GM12864 (cell line): Measurements from ENCODE around the gene LTC4S.

Experiments
- DNase-seq: peaks from one replicate; pipeline ENCODE4 v3.0.0-alpha.2; 2011; ENCODE audit warnings: low read depth
- H3K4me3 ChIP-seq: 2 replicates; pipeline ENCODE4 v1.5.1; 2011; ENCODE audit warnings: mild to moderate bottlenecking, low read depth, low read length, control low read depth
- TF ChIP-seq, protein P1 (sequence below): IDR thresholded peaks from 2 replicates; pipeline ENCODE4 v1.5.1; 2011; ENCODE audit warnings: low read depth, mild to moderate bottlenecking, moderate library complexity, low read length, control low read depth, inconsistent platforms; ENCODE audit errors: missing control alignments

Gene LTC4S

DNA sequence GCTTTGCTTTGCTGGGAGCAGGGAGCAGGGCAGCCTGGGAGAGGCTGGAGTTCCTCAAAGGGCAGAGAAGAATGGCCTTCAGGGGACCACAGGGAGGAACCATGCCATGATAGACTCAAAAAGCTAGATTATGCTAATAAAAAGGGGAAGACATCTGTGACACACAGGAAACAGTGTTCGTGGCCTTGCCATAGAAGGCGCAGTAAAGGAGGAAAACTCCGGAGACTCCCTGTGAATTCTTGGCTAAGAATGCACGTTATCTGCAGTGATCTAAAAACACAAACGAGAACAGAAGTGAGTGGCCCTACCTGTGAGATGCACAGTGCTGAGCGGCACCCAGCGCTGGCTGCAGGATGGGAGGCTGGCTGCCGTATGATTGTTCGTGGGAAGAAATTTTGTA lies 15.9 kb upstream of the LTC4S start:
- TF ChIP-seq, protein P1, sequence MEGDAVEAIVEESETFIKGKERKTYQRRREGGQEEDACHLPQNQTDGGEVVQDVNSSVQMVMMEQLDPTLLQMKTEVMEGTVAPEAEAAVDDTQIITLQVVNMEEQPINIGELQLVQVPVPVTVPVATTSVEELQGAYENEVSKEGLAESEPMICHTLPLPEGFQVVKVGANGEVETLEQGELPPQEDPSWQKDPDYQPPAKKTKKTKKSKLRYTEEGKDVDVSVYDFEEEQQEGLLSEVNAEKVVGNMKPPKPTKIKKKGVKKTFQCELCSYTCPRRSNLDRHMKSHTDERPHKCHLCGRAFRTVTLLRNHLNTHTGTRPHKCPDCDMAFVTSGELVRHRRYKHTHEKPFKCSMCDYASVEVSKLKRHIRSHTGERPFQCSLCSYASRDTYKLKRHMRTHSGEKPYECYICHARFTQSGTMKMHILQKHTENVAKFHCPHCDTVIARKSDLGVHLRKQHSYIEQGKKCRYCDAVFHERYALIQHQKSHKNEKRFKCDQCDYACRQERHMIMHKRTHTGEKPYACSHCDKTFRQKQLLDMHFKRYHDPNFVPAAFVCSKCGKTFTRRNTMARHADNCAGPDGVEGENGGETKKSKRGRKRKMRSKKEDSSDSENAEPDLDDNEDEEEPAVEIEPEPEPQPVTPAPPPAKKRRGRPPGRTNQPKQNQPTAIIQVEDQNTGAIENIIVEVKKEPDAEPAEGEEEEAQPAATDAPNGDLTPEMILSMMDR = no peak
- no peak for DNase-seq
- H3K4me3 ChIP-seq = no peak overlapping the region

DNA sequence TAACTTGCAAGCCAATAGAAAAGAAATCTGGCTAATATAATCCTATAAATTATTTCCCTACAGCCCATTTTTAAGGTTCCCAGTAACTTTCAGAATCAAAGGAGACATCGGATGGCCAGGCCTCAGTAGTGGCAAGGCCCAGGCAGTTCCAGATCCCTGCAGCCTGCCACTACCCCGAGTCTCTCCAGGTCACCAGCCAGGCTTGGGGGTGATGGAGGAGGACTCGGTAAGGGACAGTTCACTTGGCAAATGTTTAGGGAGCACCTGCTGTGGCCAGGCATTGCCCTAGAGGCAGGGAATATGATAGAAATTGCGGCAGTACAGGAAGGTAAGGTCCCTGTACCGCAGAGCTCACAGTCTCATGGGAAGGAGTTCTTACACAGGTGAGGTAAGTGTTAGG lies 15.2 kb upstream of the LTC4S start:
- TF ChIP-seq, protein P1 = no peak
- DNase-seq = no peak
- H3K4me3 ChIP-seq = no peak overlapping the region

DNA sequence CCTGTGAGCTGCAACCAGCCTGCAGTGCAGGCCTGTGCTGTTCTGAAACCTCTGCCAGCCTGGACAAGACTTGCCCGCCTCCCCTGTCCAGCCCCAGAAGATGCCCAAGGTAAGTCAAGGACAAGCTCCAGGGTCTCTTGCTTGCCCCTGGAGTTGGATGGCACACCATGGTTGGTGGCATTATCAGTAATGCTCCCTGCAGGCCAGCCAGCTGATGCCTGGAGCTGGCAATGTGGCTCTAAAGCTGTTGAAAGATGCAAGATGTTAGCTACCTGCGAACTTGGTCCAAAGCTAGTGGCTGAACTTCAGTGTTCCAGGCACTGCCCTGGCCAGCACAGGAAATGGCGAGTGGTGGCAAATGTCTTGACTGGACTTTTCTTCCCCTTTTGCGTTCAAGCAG lies 14.0 kb upstream of the LTC4S start:
- TF ChIP-seq, protein P1 = no peak
- no peak overlapping the region for H3K4me3 ChIP-seq
- DNase-seq = no peak

DNA sequence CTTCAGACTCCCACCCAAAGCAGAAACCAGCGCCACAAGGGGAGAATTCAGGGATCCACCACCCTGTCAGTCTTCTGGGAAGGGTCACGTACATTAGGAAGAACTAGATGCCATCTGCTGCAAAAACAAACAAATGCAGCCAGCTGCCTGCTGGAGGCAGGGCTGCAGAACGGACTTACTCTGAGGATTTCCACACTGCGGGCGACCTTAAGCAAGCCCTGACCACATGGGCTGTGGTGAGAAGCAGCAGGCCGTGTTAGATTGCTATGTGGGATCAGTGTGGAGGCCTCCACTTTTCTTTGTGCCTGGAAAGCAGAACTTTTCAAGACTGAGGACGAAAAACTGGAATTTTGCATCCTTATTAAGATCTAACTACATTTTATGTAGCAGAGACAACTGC lies 13.4 kb upstream of the LTC4S start:
- TF ChIP-seq, protein P1 = no peak
- H3K4me3 ChIP-seq = no peak overlapping the region
- DNase-seq = no peak

DNA sequence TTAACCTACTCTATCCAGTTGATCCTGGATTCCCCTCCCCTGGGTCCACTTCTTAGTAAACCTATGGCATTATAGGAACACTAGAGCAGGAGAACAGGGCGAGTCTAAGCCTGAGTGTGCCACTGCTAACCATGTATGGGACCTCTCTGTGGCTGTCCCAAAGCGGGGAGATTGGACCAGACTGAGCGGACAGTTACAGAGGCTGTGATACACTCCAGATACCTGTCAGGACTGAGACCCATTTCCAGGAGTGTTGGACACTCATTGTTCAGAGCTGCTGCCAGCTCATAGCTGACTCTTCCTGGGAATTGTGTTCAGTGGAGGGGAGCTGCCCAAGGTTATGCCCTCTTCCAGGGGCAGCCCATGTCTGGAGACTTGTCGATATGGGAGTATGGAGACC lies 11.9 kb upstream of the LTC4S start:
- TF ChIP-seq, protein P1 = no peak

DNA sequence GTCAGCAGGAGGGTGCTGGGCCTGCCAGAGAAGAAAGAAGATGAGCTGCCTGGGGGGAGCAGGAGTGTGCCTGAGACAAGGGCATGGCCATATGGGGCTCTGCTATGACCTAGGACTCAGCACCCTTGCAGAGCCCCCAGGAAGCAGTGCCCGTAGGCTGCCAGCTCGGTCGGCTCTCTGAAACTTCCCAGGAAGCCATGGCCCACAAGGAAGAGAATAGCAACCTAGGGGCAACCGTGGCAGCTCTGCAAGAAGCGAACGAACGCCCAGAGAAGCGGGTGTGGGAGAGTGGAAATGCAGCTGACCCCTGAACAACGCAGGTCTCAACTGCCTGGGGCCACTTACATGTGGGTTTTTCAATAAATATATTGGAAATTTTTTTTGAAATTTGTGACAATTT lies 10.7 kb upstream of the LTC4S start:
- DNase-seq = no peak
- TF ChIP-seq, protein P1 = no peak
- no peak overlapping the region for H3K4me3 ChIP-seq

More for the DNA sequence above, 11.9 kb upstream of the LTC4S start:
- no peak for DNase-seq
- H3K4me3 ChIP-seq = no peak overlapping the region

DNA sequence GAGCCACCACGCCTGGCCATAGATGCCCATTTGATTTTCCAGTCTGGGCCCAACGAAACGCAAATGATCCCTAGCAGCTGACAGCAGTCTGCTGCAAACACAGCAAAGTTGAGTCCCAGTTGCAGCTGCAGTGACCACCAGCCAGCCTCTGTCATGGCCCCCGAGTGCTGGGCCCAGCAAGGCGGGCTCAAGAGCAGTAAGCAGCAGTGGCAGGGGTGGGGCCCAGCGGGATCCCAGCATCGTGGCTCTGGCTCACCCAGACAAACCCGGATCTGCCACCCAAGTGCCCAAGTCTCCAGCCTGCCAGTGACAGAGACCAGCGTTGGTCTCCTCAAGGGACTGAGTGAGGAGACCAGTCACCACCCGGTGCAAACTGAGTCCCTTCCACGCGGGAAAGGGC lies 6.9 kb upstream of the LTC4S start:
- no peak for DNase-seq
- TF ChIP-seq, protein P1 = no peak
- H3K4me3 ChIP-seq = no peak overlapping the region
